Peyer's patch (tissue), 4 donors: Measurements from ENCODE around the gene SPATC1L. TPM values are rescaled to one million over a fixed set of nuclear protein-coding genes. Genes with fewer than 3 reads are reported as not detected.

ENCODE experiments used
- DNase-seq, 3 donors: peaks; one replicate each; pipeline ENCODE4 v3.0.0-alpha.2; 2017 to 2019
- H3K27ac ChIP-seq, 4 donors: fragments of 200-600 bp; sonication (generic); one replicate each; pipeline ENCODE4 v1.5.1; 2016 to 2019
- H3K27me3 ChIP-seq, 2 donors: fragments of 200-600 bp; sonication (generic); one replicate each; pipeline ENCODE4 v1.5.1; 2019
- H3K36me3 ChIP-seq, 3 donors: fragments of 200-600 bp; sonication (generic); one replicate each; pipeline ENCODE4 v1.5.1; 2016 to 2019
- H3K4me1 ChIP-seq, 4 donors: fragments of 200-600 bp; sonication (generic); one replicate each; pipeline ENCODE4 v1.5.1; 2016 to 2019
- H3K4me3 ChIP-seq, 4 donors: fragments of 200-600 bp; sonication (generic); 1 replicate in 3 of 4; 2 replicates in 1 of 4; pipeline ENCODE4 v1.5.1; 2016 to 2019; ENCODE audit warnings: mild to moderate bottlenecking in 1 of 4
- H3K9me3 ChIP-seq, 4 donors: fragments of 200-600 bp; sonication (generic); one replicate each; pipeline ENCODE4 v1.5.1; 2016 to 2019; ENCODE audit warnings: mild to moderate bottlenecking in 1 of 4
- POLR2A ChIP-seq, 2 donors: fragments of 450-650 bp; IDR thresholded peaks; one replicate each; pipeline ENCODE4 v1.5.1; 2017; ENCODE audit warnings: antibody characterized with exemption in 2 of 2, mild to moderate bottlenecking in 2 of 2, moderate library complexity in 2 of 2
- total RNA-seq, 4 donors: library from RNA; depleted of rRNA; stranded (reverse); fragments of >200 nt; gene quantifications; one replicate each; pipeline ENCODE4 v1.1.0, GENCODE V29; 2016
- TF ChIP-seq, protein P1 (sequence below), 6 experiments: fragments of 450-650 bp in 4 of 6; fragments of 200-600 bp in 2 of 6; sonication (generic) in 1 of 6; IDR thresholded peaks; one replicate each; pipeline ENCODE4 v1.5.1; 2017 to 2019; ENCODE audit warnings: antibody characterized with exemption in 6 of 6, mild to moderate bottlenecking in 3 of 6, moderate library complexity in 1 of 6

The SPATC1L gene
- total RNA-seq = 10 to 100 TPM in 1 of 4 donors, 1 to 10 TPM in 3; 1.1 to 13.2 (median 2.6) TPM

DNA sequence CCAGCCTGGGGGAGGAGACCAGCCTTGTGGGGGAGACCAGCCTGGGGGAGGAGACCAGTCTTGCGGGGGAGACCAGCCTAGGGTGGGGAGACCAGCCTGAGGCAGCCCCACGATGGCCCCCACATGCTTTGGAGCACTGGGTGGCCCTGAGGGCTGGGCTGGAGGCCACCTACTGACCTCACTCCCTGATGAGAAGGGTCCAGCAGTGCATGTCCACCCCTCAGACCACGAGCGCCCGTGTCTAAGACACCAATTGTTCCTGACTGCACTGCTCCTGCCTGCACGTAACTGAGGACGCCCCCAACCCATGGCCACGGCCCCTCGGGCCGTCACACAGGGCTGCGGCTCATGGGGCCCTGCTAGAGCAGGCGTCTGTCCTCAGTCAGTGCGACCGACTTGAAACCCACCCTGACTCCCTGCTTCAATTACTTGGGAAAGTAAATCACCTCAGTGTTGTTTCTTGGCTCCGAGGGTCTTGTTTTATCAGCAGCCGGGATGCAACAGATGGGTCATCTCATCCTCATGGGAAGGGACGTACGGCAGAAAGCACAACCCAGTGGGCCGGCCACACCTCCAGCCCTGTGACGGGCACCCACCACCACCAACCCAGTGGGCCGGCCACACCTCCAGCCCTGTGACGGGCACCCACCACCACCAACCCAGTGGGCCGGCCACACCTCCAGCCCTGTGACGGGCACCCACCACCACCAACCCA is at the start of gene SPATC1L:
SPATC1L (minus strand) TSS at position 550 of the 715 bp plus-strand sequence. CDS start 1,643 bp downstream, outside the sequence.
- peaks cover 0 to 6% (median 0%) of the 10 kb centered on the region in 4 donors for H3K4me1 ChIP-seq
- no peaks in the 10 kb centered on the region for H3K27me3 ChIP-seq
- peak within 1 kb of the TSS; percentile 36 to 63 (median 54) for H3K4me3 ChIP-seq
- H3K27ac ChIP-seq = peak within 1 kb of the TSS; percentile 36 to 91 (median 70)
- no peaks in the 10 kb centered on the region for H3K9me3 ChIP-seq
- no peaks in the 10 kb centered on the region for H3K36me3 ChIP-seq
- no peak for TF ChIP-seq POLR2A (IDR thresholded peaks at IDR 0.05)
- TF ChIP-seq, protein P1, sequence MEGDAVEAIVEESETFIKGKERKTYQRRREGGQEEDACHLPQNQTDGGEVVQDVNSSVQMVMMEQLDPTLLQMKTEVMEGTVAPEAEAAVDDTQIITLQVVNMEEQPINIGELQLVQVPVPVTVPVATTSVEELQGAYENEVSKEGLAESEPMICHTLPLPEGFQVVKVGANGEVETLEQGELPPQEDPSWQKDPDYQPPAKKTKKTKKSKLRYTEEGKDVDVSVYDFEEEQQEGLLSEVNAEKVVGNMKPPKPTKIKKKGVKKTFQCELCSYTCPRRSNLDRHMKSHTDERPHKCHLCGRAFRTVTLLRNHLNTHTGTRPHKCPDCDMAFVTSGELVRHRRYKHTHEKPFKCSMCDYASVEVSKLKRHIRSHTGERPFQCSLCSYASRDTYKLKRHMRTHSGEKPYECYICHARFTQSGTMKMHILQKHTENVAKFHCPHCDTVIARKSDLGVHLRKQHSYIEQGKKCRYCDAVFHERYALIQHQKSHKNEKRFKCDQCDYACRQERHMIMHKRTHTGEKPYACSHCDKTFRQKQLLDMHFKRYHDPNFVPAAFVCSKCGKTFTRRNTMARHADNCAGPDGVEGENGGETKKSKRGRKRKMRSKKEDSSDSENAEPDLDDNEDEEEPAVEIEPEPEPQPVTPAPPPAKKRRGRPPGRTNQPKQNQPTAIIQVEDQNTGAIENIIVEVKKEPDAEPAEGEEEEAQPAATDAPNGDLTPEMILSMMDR (IDR thresholded peaks at IDR 0.05) = no peak
- DNase-seq = peak; percentile 45 to 74 (median 56)

DNA sequence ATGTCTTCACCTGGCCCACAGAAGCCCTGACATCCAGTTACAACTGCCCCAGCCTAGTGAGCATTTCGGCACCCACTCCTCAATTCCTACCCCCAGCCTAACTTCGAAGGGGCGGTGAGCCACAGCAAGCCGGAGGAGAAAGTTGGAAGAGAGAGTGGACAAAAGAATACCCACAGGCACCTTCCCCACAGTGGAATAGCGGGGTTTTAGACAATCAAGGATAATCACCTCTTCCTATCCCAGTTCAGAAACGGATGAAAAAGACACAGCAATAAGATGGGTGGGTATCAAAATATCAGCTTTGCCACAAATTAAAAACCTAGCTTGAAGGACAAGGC is 45.6 kb upstream of the SPATC1L start:
- Histone ChIP-seq H3K27ac (peak overlapping the region in 2 of 4 donors; percentile 63 to 78), H3K9me3 (no peaks in the 10 kb centered on the region), H3K4me3 (peak overlapping the region; percentile 64 to 93 (median 86)), H3K27me3 (no peaks in the 10 kb centered on the region), H3K36me3 (peaks cover 0 to 24% (median 0%) of the 10 kb centered on the region in 3 donors), H3K4me1 (peaks cover 0 to 24% (median 3%) of the 10 kb centered on the region in 4 donors)
- TF ChIP-seq, protein P1 (IDR thresholded peaks at IDR 0.05) = no peak
- no peak for TF ChIP-seq POLR2A (IDR thresholded peaks at IDR 0.05)
- DNase-seq = no peak

DNA sequence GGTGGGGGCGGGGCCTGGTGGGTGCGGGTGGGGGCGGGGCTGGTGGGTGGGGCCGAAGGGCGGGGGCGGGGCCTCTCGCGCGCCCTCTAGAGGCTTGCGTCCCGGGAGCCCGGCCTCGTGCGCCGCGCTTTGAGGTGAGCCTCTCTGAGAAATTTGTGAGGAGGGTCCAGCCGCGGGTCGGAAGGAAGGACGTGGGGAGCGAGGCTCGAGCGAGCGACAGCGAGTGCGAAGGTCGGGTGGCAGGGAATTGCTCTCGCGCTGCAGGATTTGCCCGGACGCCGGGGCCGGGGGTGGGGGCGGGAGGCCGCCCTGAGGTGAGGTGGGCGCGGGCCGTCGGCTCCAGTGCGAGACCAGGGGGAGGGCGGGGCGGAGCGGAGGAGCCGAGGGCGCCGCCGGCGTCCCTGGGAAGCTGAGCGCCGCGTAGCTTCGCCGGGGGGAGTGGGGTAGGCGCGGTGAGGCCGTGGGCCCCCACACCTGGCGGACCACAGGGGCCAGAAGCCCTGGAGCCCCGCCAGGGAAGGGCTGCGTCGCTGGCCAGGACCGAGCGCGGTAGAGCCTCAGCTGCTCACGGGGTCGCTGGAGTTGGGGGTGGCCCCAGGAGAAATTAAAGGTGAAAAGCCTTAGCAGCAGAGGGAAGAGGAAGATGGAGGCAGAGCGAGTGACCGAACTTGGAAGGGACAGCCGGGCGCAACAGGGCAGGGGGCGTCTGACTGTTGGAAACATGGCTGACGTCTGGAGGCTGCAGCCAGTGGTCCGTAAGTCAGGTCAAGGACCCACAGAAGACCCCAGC is 45.1 kb upstream of the SPATC1L start:
- Histone ChIP-seq H3K4me1 (peaks cover 0 to 24% (median 3%) of the 10 kb centered on the region in 4 donors), H3K36me3 (peaks cover 0 to 18% (median 0%) of the 10 kb centered on the region in 3 donors), H3K27ac (peak overlapping the region; percentile 60 to 78 (median 70)), H3K9me3 (no peaks in the 10 kb centered on the region), H3K4me3 (peak overlapping the region; percentile 64 to 93 (median 86)), H3K27me3 (no peaks in the 10 kb centered on the region)
- TF ChIP-seq, protein P1 (IDR thresholded peaks at IDR 0.05) = peak in 5 of 6 experiments; percentile 46 to 78 (median 51)
- no peak for TF ChIP-seq POLR2A (IDR thresholded peaks at IDR 0.05)
- DNase-seq = peak in 1 of 3 donors; percentile 55

DNA sequence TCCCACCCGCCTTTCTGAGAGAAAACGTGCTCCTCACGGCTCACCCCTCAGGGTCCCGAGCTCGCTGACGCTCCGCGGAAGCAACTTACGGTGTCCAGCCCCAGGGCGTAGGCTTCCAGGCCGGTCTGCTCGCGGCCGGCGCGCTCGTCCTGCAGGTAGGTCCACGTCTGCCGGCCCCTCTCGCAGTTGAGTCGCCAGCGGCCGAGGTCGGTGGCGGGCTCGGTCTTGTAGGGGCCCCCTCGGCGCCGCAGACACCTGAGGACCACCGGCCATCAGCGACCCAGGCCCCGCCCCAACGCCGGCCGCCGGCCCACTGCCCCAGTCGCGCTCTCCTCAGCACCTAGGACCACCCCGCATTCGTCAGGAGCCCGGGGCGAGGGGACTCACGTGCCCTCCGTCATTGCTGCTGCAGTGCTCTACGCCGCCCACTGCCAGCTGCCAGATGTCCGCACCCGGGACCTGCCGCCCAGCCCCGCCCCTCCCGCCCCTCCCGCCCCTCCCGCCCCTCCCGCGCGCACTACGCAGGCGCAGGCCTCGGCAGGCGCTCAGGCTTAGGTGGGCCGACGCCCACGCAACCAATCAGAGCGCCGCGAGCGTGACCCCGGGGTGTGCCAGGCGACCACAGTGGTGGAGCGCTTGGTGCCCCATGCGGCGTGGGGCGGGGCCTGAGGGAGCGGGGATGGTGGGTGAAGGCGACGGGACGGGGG is 44.2 kb upstream of the SPATC1L start, which contains the start of gene LSS:
LSS (minus strand) TSS at position 430 of the 707 bp plus-strand sequence; CDS start at position 401, 29 bp downstream.
- no peaks in the 10 kb centered on the region for H3K9me3 ChIP-seq
- peak within 1 kb of the TSS; percentile 77 to 89 (median 78) for H3K27ac ChIP-seq
- H3K4me3 ChIP-seq = peak within 1 kb of the TSS; percentile 72 to 93 (median 86)
- TF ChIP-seq POLR2A (IDR thresholded peaks at IDR 0.05) = peak in 1 of 2 donors; percentile 55
- TF ChIP-seq, protein P1 (IDR thresholded peaks at IDR 0.05) = no peak
- DNase-seq = peak; percentile 99
- H3K27me3 ChIP-seq = no peaks in the 10 kb centered on the region
- peaks cover 0 to 14% (median 0%) of the 10 kb centered on the region in 3 donors for H3K36me3 ChIP-seq
- peaks cover 0 to 24% (median 3%) of the 10 kb centered on the region in 4 donors for H3K4me1 ChIP-seq

DNA sequence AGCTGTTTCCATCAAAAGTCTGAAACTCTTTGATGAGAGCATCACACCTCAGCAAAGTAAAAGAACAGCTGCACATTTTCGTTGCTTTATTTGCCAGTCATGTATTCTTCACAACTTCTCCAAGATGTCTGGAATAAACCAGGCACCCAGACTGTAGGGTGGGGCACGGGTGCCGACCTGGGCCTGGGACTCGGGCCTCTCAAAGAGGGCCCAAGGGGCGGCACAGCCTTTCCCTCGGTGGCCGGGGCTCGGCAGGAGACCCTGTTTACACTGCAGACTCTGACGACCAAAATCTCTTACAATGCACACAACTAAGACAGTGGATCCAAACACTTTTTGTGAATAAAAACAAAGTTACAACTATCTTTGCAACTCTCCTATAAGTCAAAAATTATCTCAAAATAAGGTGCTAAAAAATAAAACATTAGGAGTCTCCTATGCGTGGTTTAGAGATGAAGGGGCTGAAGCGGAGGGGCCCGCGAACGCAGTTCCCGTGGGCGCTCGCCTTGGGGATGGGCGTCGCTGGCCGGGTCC is 43.6 kb upstream of the SPATC1L start:
- TF ChIP-seq POLR2A (IDR thresholded peaks at IDR 0.05) = no peak
- TF ChIP-seq, protein P1 (IDR thresholded peaks at IDR 0.05) = no peak
- no peaks in the 10 kb centered on the region for H3K27me3 ChIP-seq
- H3K4me3 ChIP-seq = peak overlapping the region; percentile 72 to 93 (median 86)
- H3K27ac ChIP-seq = peak overlapping the region; percentile 77 to 89 (median 78)
- H3K9me3 ChIP-seq = no peaks in the 10 kb centered on the region
- peaks cover 0 to 12% (median 0%) of the 10 kb centered on the region in 3 donors for H3K36me3 ChIP-seq
- H3K4me1 ChIP-seq = peaks cover 0 to 24% (median 3%) of the 10 kb centered on the region in 4 donors
- DNase-seq = peak in 1 of 3 donors; percentile 48
